ENCODE data around the gene CYP26C1. TPM values are rescaled to one million over a fixed set of nuclear protein-coding genes. Genes with fewer than 3 reads are reported as not detected.

The CYP26C1 gene
- total and polyA plus RNA-seq, 9 of the 15 experiments (the other 6 are each of a cell fraction or from before 2014, with no cell fraction given) = 0.07 to 0.09 (median 0.07) TPM; not detected in 6

Other genes with a start within 250 kb of the CYP26C1 start
- gene EXOC6, start 212.3 kb upstream of the CYP26C1 start, total RNA-seq (2014; rRNA removed) = 21.3 and 45.1 TPM in 2 replicates
- 34.7 and 41.8 TPM in 2 replicates for gene EXOC6, start 212.3 kb upstream of the CYP26C1 start, total RNA-seq (2014; rRNA removed; fragmentation: Illumina TruSeq; extraction: Trizol)
- 30.1 and 34.7 TPM in 2 replicates for gene EXOC6, start 212.3 kb upstream of the CYP26C1 start, total RNA-seq (2015; rRNA removed; fragmentation: Illumina TruSeq; extraction: Trizol)
- 24.7 and 25.0 TPM in 2 replicates for gene EXOC6, start 212.3 kb upstream of the CYP26C1 start, total RNA-seq (2021)
- 24.9 and 42.5 TPM in 2 replicates for gene EXOC6, start 212.3 kb upstream of the CYP26C1 start, polyA plus RNA-seq (2011; rRNA removed)
- 40.4 and 42.8 TPM in 2 replicates for gene EXOC6, start 212.3 kb upstream of the CYP26C1 start, polyA plus RNA-seq (2014; fragmentation: Illumina TruSeq; extraction: Trizol)
- 10 to 100 TPM; 13.9 to 17.0 TPM for gene EXOC6, start 212.3 kb upstream of the CYP26C1 start, polyA plus RNA-seq (2014; fragmentation: Nextera tagmentation; extraction: Ambion mirVana)
- gene EXOC6, start 212.3 kb upstream of the CYP26C1 start, polyA plus RNA-seq (2014; rRNA removed) = 14.2 and 17.3 TPM in 2 replicates
- 1.4 and 1.6 TPM in 2 replicates for gene CYP26A1, start 13.1 kb downstream of the CYP26C1 start, total RNA-seq (2014; rRNA removed)
- 1.2 and 1.4 TPM in 2 replicates for gene CYP26A1, start 13.1 kb downstream of the CYP26C1 start, total RNA-seq (2014; rRNA removed; fragmentation: Illumina TruSeq; extraction: Trizol)
- 5.0 and 5.2 TPM in 2 replicates for gene CYP26A1, start 13.1 kb downstream of the CYP26C1 start, total RNA-seq (2015; rRNA removed; fragmentation: Illumina TruSeq; extraction: Trizol)
- 1.6 and 2.5 TPM in 2 replicates for gene CYP26A1, start 13.1 kb downstream of the CYP26C1 start, total RNA-seq (2021)
- gene CYP26A1, start 13.1 kb downstream of the CYP26C1 start, polyA plus RNA-seq (2011; rRNA removed) = 4.0 and 5.1 TPM in 2 replicates
- 0.54 and 1.5 TPM in 2 replicates for gene CYP26A1, start 13.1 kb downstream of the CYP26C1 start, polyA plus RNA-seq (2014; fragmentation: Illumina TruSeq; extraction: Trizol)
- gene CYP26A1, start 13.1 kb downstream of the CYP26C1 start, polyA plus RNA-seq (2014; fragmentation: Nextera tagmentation; extraction: Ambion mirVana) = under 1 TPM; 0.11 to 0.38 TPM
- 1.6 TPM in 2 replicates for gene CYP26A1, start 13.1 kb downstream of the CYP26C1 start, polyA plus RNA-seq (2014; rRNA removed)

Measured in K562 (cell line).